ENCODE data around the gene FBXO22.

FBXO22 gene

DNA sequence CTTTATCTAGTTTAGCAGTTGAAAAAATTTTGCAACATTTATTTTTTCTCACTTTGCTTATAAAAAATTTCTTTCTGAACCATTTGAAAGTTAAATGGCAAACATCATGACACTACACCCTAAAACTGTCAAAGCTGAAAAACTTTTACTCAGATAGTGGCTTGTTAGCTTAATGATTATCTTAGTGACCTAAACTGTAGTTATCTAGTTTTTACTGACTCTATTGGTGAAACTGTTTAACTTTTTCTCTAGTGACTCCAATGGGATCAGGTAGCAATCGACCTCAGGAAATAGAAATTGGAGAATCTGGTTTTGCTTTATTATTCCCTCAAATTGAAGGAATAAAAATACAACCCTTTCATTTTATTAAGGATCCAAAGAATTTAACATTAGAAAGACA lies 13.3 kb downstream of the FBXO22 start:
- TF ChIP-seq MYC (IDR thresholded peaks at IDR 0.05; ENCODE audit: low read depth, low read length) (no peak), POLR2A (IDR thresholded peaks at IDR 0.05; ENCODE audit: extremely low read depth, insufficient read length) (no peak)
- TF ChIP-seq, protein P1, sequence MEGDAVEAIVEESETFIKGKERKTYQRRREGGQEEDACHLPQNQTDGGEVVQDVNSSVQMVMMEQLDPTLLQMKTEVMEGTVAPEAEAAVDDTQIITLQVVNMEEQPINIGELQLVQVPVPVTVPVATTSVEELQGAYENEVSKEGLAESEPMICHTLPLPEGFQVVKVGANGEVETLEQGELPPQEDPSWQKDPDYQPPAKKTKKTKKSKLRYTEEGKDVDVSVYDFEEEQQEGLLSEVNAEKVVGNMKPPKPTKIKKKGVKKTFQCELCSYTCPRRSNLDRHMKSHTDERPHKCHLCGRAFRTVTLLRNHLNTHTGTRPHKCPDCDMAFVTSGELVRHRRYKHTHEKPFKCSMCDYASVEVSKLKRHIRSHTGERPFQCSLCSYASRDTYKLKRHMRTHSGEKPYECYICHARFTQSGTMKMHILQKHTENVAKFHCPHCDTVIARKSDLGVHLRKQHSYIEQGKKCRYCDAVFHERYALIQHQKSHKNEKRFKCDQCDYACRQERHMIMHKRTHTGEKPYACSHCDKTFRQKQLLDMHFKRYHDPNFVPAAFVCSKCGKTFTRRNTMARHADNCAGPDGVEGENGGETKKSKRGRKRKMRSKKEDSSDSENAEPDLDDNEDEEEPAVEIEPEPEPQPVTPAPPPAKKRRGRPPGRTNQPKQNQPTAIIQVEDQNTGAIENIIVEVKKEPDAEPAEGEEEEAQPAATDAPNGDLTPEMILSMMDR (IDR thresholded peaks at IDR 0.05; ENCODE audit: low read depth, low read length): no peak
- TF ChIP-seq, protein P2, sequence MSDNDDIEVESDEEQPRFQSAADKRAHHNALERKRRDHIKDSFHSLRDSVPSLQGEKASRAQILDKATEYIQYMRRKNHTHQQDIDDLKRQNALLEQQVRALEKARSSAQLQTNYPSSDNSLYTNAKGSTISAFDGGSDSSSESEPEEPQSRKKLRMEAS (IDR thresholded peaks at IDR 0.05; ENCODE audit: low read depth, low read length): no peak
- no peak for DNase-seq (ENCODE audit: low read depth)
- H3K4me3 ChIP-seq (ENCODE audit: low read depth, low read length): no peak overlapping the region

DNA sequence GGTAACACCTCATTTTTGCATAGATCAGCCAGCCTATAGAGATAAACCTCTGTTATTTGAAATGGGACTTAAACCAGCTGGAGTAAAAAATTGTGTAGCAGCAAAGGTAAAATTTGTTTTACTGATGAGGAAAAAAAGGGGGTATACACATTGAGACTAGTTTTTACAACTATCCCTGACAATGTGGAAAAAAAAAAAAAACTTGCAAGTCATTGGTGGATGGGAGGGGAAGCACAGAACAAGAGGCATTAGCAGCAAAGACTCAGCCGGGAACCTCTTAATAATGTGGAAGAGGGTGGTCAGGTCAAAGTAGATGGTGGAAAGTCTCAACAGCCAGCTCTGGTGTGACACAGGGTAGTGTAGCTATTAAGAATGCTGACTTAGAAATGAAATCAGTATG lies 14.5 kb downstream of the FBXO22 start:
- TF ChIP-seq MYC (IDR thresholded peaks at IDR 0.05; ENCODE audit: low read depth, low read length) (no peak), POLR2A (IDR thresholded peaks at IDR 0.05; ENCODE audit: extremely low read depth, insufficient read length) (no peak)
- TF ChIP-seq, protein P2 (IDR thresholded peaks at IDR 0.05; ENCODE audit: low read depth, low read length): no peak
- TF ChIP-seq, protein P1 (IDR thresholded peaks at IDR 0.05; ENCODE audit: low read depth, low read length): no peak
- no peak for DNase-seq (ENCODE audit: low read depth)
- H3K4me3 ChIP-seq (ENCODE audit: low read depth, low read length): no peak overlapping the region

DNA sequence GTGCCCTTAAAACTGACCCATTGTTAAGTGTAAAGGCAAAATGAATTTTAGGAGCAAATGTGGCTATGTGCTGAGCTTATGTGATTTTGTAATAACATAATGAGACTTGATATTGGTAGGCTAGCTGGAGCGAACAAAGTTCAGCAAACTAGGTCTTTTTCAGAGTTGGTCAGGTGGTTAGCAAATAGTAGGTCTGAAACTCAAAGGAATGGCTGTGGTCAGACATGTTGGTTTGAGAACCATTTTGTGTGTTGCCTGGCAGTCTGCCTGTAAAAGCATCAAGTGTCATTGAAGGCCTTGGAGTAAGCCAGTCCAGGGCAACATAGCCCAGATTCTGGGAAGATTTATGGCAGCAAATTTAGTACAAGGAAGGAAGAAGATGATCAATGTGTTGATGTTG lies 16.4 kb downstream of the FBXO22 start:
- DNase-seq (ENCODE audit: low read depth): no peak
- no peak overlapping the region for H3K4me3 ChIP-seq (ENCODE audit: low read depth, low read length)
- TF ChIP-seq, protein P1 (IDR thresholded peaks at IDR 0.05; ENCODE audit: low read depth, low read length): no peak
- TF ChIP-seq MYC (IDR thresholded peaks at IDR 0.05; ENCODE audit: low read depth, low read length) (no peak), POLR2A (IDR thresholded peaks at IDR 0.05; ENCODE audit: extremely low read depth, insufficient read length) (no peak)
- TF ChIP-seq, protein P2 (IDR thresholded peaks at IDR 0.05; ENCODE audit: low read depth, low read length): no peak

DNA sequence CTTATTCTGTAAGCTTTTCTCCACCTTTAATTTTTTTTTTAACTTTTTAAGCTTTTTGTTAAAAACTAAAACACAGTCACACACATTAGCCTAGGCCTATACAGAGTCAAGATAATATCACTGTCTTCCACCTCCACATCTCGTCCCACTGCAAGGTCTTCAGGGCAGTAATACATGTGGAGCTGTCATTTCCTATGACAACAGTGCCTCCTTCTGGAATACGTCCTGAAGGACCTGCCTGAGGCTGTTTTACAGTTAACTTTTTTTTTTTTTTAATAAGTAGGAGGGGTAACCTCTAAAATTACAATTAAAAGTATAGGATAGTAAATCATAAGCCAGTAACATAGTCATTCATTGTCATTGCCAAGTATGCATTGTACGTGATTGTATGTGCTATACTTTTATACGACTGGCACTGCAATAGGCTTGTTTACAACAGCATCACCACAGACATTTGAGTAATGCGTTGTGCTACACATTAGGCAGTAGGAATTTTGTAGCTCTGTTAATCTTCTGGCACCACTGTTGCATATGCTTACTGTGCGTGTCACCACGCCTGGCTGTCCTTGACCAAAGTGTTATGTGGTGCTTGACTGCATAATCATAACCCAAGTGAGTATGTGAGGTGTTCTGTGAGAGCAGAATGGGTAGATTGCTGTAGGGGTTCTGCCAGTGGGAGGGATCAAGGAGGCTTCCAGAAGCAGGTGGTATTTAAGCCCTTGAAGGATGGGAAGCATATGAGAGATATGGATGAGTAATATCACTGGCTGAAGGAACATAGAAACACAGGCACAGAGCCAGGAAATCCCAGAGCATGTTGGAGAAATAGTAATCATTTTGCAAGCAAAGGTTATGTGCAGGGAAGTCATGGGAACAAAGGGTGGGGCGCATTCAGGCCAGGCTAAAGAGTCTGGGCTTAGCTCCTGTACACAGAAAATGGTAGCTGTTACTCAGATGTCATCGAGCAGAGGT lies 18.3 kb downstream of the FBXO22 start:
- TF ChIP-seq, protein P1 (IDR thresholded peaks at IDR 0.05; ENCODE audit: low read depth, low read length): peak; percentile 40
- TF ChIP-seq MYC (IDR thresholded peaks at IDR 0.05; ENCODE audit: low read depth, low read length): 0 out of 2 replicates have a peak, but pooled peaks have one; percentile 26
- TF ChIP-seq, protein P2 (IDR thresholded peaks at IDR 0.05; ENCODE audit: low read depth, low read length): peak; percentile 51
- TF ChIP-seq POLR2A (IDR thresholded peaks at IDR 0.05; ENCODE audit: extremely low read depth, insufficient read length): no peak
- H3K4me3 ChIP-seq (ENCODE audit: low read depth, low read length): no peak overlapping the region
- DNase-seq (ENCODE audit: low read depth): peak; percentile 78

DNA sequence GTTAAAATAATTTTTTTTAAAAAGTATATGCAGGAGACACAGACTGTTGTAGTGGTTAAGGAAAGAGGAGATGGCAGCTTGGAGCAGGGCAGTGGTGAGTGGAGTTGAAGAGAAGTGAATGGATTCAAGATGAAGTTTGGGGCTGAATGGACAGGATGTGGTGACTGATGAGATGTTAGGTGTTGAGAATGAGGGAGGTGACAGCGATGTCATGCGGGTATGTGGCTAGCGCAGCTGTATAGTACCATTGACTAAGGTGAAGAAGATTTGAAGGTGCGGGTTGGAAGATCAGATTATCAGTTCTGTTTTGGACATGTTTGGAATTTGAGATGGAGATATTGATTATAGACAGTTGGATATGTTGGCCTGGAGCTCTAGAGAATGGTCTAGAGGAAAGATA lies 20.1 kb downstream of the FBXO22 start:
- H3K4me3 ChIP-seq (ENCODE audit: low read depth, low read length): no peak overlapping the region
- no peak for DNase-seq (ENCODE audit: low read depth)
- TF ChIP-seq, protein P2 (IDR thresholded peaks at IDR 0.05; ENCODE audit: low read depth, low read length): no peak
- TF ChIP-seq, protein P1 (IDR thresholded peaks at IDR 0.05; ENCODE audit: low read depth, low read length): no peak
- no peak for TF ChIP-seq MYC (IDR thresholded peaks at IDR 0.05; ENCODE audit: low read depth, low read length)
- no peak for TF ChIP-seq POLR2A (IDR thresholded peaks at IDR 0.05; ENCODE audit: extremely low read depth, insufficient read length)

Measured in NB4 (cell line).